PFSK-1 (cell line): ENCODE results near the gene RABGAP1.

Source experiments
- POLR2AphosphoS5 ChIP-seq: IDR thresholded peaks from 2 replicates; pipeline ENCODE4 v1.6.1; 2012; ENCODE audit warnings: low read depth, mild to moderate bottlenecking, control low read depth, low read length, moderate library complexity
- SIN3A ChIP-seq: IDR thresholded peaks from 2 replicates; pipeline ENCODE4 v1.6.1; 2012; ENCODE audit warnings: mild to moderate bottlenecking, low read length, moderate library complexity, borderline replicate concordance; ENCODE audit not compliant: insufficient read depth
- TAF1 ChIP-seq: IDR thresholded peaks from 2 replicates; pipeline ENCODE4 v1.6.1; 2012; ENCODE audit warnings: low read length, control low read depth, borderline replicate concordance; ENCODE audit not compliant: insufficient read depth

GRCh38 chr9:123109540-123110279 lies 168.9 kb downstream of the RABGAP1 start:
- TF ChIP-seq TAF1 (no peak), POLR2AphosphoS5 (no peak), SIN3A (no peak)
